GM18511 (cell line): Measurements from ENCODE around the gene COPG1.

Source experiments
- ATAC-seq: cut with Tn5 transposase; IDR thresholded peaks from one replicate; pipeline ENCODE4 v1.9.1; 2021; ENCODE audit warnings: mild to moderate bottlenecking, moderate library complexity; ENCODE audit not compliant: unreplicated experiment

Gene COPG1

DNA sequence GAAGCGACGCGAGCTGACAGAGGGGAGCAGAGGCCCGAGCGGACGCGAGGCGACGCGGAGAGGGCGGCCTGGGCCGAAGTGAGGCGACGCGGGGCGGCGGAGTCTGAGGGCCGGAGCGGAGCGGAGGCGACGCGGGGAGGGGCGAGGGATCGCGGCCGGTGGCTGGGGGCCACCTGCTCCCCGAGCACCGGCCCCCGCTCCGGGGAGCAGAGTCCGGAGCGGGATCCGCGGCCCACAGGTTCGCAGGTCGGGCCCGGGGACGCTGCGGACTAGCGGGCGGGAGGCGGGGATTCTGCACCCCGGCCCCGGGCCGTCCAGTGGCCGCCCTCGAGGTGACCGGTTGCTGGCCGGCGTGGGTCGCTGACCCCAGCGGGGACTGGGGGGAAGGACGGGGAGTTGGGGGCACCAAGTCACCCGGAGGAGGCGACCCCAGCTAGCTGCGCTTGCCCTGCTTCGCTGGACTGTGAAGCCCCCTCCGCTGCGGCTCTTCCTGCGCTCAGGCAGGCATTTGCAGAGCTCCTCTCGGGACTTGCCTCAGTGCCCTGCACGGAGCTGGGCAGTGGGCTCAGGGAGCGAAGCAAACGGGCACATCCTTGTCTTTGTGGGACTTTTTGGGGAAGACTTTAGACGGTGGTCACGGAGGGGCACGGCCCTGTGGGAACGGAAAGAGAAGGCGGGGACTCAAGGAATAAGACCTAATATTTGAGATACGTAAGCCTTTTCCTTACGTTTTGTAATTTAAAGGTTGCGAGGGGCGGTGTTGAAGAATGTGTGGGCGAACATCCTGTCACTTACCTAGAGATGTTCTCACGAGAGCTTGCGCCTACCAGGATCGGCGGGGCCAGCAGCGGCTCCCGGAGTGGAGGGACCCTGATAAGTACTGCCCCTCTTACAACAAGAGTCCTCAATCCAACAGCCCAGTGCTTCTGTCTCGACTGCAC is 29.8 kb downstream of the COPG1 start:
- no peak for ATAC-seq

DNA sequence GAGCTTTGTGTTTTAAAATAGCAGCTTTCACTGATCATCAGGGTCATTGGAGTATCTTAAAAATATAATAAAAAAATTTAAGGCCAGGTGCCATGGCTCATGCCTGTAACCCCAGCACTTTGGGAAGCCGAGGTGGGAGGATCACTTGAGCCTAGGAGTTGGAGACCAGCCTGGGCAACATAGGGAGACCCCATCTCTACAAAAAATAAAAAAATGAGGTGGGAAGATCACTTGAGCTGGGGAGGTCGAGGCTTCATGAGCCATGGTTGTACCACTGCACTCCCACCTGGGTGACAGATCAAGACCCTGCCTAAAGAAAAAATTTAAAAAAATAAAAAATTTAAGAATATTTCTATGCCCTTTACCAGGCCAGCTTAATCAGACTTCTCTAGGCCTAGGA is 30.8 kb downstream of the COPG1 start:
- ATAC-seq, result no peak

- ATAC-seq, result no peak
Observed at GRCh38 chr3:129281726-129282125, 32.3 kb downstream of the COPG1 start.

GRCh38 chr3:129282727-129283327 is 33.4 kb downstream of the COPG1 start:
- ATAC-seq, result peak; percentile 84

- no peak for ATAC-seq
Observed at GRCh38 chr3:129286081-129286480, 36.7 kb downstream of the COPG1 start.

DNA sequence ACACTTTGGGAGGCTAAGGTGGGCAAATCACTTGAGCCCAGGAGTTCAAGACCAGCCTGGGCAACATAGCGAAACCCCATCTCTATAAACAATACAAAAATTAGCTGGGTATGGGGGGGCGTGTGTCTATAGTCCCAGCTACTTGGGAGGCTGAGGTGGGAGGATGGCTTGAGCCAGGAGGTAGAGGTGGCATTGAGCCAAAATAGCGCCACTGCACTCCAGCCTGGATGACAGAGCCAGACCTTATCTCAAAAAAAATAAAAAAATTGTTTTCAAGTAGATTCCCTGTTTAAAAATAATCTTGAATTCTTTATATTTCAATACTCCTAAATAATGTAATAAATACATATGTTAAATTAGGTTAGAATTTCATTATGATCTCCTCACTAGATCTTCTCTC is 39.0 kb downstream of the COPG1 start:
- no peak for ATAC-seq

DNA sequence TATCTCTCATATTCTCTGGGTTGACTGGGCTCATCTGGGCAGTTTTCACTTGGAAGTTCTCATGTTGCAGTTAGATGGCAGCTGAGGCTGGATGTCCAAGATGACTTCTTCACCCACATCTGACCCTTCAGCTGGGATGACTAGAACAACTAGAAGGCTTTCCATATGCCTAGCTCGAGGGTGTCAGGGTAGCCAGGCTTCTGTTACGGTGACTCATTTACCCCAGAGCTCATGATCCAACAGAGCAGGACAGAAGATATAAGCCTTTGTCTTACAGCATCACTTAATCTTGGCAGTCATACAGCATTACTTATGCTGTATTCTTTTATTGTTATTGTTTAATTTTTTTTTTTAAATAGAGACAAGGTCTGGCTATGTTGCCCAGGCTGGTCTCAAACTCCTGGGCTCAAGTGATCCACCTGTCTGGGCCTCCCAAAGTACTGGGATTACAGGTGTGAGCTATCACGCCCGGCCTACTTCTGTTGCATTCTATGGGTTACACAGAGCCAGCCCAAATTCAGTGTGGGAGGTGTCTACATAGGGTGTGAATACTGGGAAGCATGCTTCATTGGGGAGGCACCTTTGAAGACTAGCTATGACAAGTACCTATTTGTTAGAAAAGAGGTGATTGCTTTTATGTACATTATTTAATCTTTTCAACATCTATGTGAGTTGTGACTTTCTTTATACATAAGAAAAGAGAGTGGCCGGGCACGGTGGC is 40.0 kb downstream of the COPG1 start:
- no peak for ATAC-seq

DNA sequence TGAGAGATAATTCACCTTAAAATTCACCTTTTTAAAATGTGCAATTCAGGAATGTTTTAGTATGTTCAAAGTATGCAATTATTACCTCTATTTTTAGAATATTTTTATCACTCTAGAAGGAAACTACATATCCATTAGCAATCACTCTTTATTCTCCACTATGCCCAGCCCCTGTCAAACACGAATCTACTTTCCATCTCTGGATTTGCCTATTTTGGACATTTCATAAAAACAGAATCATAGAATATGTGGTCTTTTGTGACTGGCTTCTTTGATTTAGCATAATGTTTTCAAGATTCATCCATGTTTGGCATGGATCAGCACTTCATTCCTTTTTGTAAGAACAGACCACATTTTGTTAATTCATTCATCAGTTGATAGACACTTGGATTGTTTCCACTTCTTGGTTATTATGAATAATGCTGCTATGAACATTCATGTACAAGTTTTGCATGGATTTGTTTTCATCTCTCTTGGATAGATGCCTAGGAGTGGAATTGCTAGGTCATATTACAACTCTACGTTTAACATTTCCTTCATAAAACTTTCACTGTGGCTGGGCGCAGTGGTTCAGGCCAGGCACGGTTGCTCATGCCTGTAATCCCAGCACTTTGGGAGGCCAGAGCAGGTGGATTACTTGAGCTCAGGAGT is 42.0 kb downstream of the COPG1 start:
- ATAC-seq, result no peak

GRCh38 chr3:129295286-129295685 is 45.9 kb downstream of the COPG1 start:
- ATAC-seq, result no peak

- ATAC-seq, result no peak
Observed at GRCh38 chr3:129304146-129304961, 54.9 kb downstream of the COPG1 start.

DNA sequence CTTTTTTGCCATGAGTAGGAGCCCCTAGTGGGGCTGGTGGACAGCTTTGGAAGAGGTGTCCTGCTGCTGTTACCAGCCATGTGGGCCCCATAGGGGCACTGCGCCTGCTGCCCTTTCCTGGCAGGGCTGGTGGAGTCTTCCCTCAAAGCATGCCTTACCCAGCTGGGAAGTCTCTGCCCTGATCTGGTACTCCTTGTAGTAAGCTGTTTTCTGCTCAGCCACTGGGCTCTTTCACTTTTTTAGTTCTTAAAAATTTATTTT is 55.5 kb downstream of the COPG1 start:
- ATAC-seq, result no peak

GRCh38 chr3:129305592-129306091 is 56.2 kb downstream of the COPG1 start:
- ATAC-seq, result no peak

- ATAC-seq, result no peak
Observed at GRCh38 chr3:129308636-129309035, 59.2 kb downstream of the COPG1 start.

- ATAC-seq, result no peak
Observed at GRCh38 chr3:129310111-129311011, 61.0 kb downstream of the COPG1 start.

GRCh38 chr3:129311054-129311902 is 61.9 kb downstream of the COPG1 start:
- ATAC-seq, result no peak

GRCh38 chr3:129312021-129312639 is 62.7 kb downstream of the COPG1 start:
- no peak for ATAC-seq

DNA sequence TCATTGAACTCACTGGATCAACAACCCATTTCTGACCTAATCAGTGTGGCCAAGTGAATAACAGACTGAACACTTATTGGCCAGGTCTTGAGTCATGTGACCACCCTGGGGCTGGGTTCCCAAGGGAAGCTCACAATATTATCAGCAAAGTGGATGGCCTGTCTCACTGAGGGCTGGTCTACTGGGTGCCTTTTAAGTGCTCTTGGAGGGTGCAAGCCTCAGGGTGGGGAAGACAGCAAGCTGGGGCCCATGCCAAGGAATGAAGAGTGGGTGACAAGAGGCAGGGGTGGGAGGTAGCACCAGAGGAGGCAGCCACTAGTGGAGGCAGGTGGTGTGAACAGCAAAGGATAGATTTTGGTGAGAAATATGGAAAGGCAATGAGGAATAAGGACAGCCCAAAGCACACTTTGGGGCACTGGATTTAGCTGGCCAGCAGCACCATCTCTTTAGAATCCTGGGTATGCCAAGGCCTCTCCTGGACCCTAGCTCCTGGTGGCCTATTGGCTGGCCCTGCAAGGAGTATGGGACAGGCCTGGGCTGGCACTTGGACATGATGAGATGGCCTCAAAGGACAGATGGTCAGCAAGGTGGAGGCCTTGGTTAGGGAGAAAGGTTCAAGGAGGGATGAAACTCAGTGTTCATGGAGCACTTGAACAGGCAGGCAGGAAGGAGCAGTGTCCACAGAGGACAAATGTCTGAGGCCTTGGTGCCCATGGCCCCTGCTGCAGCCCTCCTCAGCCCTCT is 63.4 kb downstream of the COPG1 start:
- no peak for ATAC-seq

DNA sequence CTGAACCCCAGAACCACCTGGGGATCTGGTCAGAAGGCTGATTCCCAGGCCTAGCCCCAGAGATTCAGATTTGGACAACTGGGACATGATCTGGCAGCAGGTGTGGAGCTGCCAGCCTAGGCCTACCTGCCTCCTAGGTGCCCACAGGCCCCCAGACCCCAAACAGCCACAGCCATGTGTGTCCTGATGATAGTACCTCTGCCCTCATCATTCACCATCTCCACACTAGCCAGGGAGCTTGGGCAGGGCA is 63.9 kb downstream of the COPG1 start:
- no peak for ATAC-seq
